ENCODE data around the gene AFAP1.

The AFAP1 gene

DNA sequence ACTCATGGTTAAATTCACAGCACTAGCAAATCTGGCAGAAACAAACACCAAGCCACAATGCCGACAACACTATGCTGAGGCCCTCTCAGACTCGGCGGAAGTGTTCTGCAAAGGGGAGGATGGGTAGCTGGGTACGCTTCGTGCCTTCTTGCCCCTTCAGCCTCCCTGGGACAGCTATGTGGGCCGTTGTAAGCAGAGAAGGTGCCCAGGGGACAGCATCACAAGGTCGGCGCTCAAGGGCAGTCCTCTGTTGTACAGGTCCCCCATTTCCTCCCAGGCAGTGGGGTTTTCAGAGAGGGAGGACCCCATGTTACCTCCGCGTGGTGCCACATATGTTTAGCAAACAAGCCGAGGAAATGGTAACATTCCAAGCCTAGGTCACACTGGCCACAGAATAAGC is 173.6 kb downstream of the AFAP1 start:
- no peak for FAIRE-seq

DNA sequence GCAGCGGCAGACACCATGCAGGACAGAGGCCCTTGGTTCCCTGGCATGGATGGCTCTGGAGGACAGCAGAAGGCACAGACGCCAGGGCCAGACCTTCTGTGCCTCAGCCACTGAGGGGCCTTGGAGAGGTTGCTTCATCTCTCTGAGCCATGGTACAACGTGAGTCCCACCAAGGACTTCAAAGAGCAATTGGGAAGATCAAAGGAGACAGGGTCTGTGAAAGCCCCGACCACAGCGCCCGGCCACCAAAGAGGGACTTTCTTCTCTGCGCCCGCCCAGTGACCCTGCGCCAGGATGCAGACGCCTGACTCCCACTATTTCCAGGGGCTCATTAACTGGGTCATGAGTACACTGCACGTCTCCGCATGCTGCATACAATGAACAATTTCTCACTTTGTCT is 174.0 kb downstream of the AFAP1 start:
- no peak for FAIRE-seq

DNA sequence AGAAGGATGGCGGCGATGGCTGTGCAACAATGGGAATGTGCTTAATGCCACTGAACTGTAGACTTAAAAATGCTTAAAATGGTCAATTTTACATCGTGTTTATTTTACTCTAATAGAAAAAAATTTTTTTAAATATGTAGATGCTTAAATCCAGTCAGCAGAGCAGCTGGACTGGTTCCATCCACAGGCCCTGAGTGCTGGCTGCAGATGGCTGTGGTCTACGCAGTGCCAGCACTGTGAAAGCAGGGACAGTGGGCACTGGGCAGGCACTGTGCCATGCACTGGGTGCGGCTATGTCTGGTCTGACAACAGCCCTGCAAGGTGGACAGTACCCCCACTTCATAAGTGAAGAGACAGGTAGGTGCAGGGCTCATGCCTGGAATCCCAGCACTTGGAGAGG is 175.2 kb downstream of the AFAP1 start:
- FAIRE-seq = no peak

GRCh38 chr4:7763788-7764187 is 175.9 kb downstream of the AFAP1 start:
- no peak for FAIRE-seq

- FAIRE-seq = no peak
These were observed 176.6 kb downstream of the AFAP1 start for GRCh38 chr4:7763106-7763505.

- no peak for FAIRE-seq
These were observed 177.2 kb downstream of the AFAP1 start for GRCh38 chr4:7762376-7763030.

DNA sequence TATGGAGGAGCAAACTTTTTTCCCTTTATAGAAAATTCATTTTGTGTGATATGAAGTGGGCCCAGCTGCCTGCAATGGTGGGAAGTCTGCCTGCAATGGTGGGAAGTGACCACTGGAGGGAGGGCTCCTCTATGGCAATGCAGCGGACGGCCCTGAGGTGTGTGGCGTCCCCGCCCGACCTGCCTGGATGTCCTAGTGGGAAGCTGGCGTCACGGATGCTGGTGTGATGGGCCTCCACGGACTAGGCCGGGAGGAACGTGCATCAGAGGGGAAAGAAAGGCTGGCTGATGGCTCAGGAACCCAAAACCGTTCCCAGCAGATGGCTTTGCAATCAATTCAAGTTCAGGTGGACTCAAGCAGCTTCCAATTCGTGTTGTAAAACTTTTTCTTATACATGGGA is 177.9 kb downstream of the AFAP1 start:
- no peak for FAIRE-seq

DNA sequence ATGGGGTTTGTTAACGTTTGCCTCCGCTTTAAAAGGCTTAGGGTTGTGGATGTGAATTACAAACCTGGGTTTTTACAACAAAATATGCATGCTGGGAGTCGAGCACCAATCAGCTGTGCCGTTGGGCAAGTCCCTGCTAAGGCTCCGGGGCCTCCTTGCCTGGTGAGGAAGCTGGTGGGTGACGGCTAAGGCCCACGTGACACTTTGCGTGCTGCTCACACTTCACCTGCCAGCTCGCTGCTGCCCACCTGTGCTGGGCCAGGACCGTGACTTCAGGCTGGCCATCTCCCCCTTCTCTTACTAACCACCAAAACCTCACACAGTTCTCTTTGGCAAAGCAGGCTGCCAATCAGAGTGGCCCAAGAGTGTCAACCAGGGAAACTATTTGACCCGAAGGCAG is 178.3 kb downstream of the AFAP1 start:
- FAIRE-seq = no peak

GRCh38 chr4:7760706-7761105 is 179.0 kb downstream of the AFAP1 start:
- FAIRE-seq = no peak

DNA sequence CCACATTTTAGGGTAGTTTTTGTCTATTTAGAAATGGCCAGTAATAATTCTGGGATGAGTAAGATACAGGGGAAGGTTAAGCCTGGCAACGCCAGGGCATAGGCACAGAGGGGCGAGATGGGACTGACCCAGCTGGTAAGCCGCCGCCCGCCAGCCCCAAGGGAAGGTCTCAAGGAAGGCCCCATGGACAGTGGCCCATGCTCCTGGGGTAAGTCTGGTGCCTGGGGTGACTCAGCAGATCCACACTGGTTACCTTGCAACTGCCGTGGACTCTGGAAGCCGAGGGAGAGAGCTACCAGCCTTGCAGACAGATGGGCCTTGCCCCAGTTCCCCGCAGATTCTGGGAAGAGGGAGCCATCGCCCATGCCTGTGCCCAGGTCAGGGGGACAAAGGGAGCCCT is 179.4 kb downstream of the AFAP1 start:
- no peak for FAIRE-seq

DNA sequence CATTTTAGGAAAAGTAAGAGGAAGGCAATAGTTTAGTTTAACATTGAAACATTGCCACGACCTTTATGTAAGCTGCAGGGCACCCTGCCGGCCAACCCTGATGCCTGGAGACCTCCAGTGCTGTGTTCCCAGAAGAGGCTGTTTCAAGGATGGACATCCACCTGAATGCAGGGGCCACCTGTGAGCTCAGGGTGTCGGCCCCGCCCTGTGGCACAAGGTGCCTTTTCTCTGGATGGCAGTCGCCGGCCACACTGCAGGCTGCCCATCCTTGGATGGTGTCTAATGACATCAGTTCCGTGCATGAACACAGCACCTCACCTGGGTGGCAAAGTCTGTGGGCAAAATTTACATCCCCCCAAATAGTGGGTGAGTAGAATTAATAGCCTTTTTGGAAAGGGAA is 180.0 kb downstream of the AFAP1 start:
- no peak for FAIRE-seq

DNA sequence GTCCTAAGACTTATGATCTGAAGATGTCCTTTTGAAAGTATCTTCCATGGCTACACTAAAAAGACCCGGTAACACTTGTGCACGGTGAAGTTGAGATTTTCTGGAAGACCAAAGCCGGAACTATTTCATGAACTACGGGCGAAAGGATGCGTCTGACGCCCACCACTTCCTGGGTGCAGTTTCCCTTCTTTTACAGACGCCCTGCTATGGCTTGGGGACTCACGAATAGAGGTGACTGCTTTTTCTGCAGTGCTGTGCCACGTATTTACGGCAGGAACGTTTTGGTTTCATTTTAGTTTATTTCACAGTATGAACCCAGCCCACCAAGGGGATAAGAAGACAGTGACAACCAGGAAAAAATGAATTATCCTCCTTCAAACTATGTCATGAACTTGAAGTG is 180.4 kb downstream of the AFAP1 start:
- FAIRE-seq = no peak

DNA sequence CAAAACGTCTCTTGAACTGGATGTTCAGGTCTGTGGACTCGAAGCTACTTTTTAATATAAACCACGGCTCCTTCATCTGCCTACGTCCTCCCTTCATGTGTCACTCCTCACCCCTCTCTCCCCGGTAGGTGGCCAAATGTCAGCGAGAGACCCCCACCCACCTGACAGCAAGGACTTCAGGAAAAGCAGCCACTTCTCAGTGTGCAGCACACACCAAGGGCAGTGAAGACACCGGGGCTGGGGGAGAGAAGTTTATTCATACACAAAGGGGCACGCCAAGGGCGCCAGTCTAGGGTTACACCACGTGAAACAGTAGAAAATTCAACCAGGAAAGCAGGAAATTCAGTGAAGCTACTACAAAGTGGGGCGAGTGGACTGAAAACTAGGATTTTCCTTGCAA is 181.2 kb downstream of the AFAP1 start:
- no peak for FAIRE-seq

DNA sequence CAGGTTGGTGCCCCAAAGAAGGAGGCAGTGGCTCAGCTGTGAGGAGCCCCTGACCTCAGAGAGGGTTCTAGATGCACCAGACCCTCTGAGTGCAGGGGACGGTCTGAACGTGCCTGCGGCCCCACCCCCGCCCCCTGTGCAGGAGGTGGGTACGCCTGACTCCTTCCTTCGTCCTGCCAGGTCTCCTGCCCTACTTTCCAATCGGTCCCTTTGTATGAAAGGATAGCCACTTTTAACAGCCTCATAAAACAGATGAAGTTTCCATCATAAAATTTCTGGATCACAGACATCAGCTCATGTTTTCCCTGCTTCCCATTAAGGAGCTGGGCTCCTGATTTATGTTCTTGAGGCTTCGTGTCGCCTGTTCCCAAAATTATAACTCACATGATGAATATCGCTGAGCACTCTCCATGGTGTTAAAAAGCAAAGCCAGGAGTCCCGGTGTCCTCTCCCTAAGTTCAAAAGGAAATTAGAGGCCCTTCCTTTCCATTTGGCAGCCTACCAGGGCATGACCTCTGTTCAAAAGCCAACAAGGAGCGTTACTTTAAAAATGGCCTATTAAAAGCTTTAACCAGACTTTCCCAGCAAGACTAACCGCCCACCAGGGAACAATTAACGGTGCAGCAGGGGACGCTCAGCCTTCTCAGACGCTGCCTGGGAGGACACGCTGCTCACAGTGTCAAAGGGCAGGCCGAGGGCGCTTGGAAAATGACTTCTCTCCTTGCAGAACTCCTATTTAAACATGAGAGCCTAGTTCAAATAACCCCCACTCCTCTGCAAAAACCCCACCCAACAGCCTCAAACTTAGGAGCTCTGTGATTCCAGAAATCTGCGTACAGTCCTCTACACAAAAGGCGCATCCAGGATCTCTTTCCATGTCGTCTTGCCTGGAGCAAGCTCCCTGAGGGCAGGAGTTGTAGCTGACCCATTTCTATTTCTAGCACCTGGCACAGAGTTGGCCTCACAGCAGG is 181.9 kb downstream of the AFAP1 start:
- FAIRE-seq = no peak

- FAIRE-seq = no peak
These were observed 182.9 kb downstream of the AFAP1 start for GRCh38 chr4:7756561-7757355.

- no peak for FAIRE-seq
These were observed 183.6 kb downstream of the AFAP1 start for GRCh38 chr4:7756071-7756470.

DNA sequence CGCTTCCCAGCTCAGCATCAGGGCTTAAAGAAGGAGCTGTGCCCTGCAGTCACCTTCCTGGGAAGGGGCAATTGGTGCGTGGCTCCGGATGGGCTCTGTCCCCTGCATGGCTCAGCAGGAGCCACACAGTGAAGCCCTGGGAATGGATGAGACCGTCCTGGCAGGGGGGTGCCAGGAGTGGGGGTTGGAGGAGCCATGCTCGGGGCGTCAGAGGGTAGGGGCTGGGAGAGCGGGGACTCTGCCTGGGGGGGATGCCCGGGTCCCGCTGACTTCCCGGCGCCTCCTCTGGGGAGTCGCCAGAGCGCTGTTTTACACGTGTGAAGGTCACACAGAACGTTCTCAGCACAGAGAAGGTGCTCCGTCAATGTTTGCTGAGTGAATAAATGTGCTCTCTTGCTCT is 184.1 kb downstream of the AFAP1 start:
- FAIRE-seq = no peak

GRCh38 chr4:7754565-7755262 is 184.9 kb downstream of the AFAP1 start:
- no peak for FAIRE-seq

DNA sequence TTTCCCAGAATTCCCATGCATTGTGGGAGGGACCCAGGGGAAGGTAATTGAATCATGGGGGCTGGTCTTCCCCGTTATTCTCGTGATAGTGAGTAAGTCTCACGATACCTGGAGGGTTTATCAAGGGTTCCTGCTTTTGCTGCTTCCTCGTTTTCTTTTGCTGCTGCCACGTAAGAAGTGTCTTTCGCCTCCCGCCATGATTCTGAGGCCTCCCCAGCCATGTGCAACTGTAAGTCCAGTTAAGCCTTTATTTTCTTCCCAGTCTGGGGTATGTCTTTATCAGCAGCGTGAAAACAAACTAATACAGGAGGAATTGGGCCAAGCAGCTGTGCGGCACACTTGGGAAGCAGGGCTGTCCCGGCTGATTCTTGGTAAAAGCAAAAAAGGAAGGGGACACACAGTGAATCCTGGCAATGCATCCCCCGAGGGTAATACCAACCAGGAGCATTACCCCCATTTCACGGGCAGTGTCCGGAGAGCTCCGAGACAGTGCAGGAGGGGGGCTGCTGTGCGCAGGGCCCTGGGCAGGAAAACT is 185.7 kb downstream of the AFAP1 start:
- no peak for FAIRE-seq

- FAIRE-seq = no peak
These were observed 186.4 kb downstream of the AFAP1 start for GRCh38 chr4:7753271-7753670.

GRCh38 chr4:7752649-7753048 is 187.0 kb downstream of the AFAP1 start:
- no peak for FAIRE-seq

GRCh38 chr4:7750972-7751371 is 188.7 kb downstream of the AFAP1 start:
- FAIRE-seq = no peak

DNA sequence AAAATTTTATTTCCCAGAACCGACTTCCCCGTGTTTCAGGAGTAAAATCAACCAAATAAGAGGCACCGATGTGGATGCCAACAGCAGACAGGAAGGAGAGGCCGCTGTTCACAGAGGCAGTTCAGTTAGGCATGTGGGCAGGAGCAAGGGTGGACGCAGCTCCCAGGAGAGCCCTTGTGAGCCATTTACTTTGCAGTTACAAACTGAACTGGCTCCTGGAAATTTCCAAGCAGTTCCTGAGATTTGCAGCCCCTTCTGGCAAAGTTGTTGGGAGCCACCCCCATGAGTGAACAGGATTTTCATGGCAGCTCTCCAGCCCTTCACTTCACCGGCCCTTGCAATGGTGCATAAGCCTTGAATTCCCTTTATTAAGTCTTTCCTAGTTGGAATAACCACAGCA is 189.1 kb downstream of the AFAP1 start:
- FAIRE-seq = no peak

Measured in G401.6 (cell line).